ENCODE results near the gene RGMB. TPM values are rescaled to one million over a fixed set of nuclear protein-coding genes. Genes with fewer than 3 reads are reported as not detected.
"Not testable (repeated sequence)": the region's sequence is repeated elsewhere in the genome, so short reads cannot be mapped to it uniquely, and the experiment has no call there.

RGMB gene
- total RNA-seq, result 1 to 10 TPM; 1.4 to 1.7 TPM

- Mint-ChIP-seq H3K27ac (peak within 1 kb of the TSS; percentile 84), H3K36me3 (ENCODE audit: low read depth) (no peaks in the 10 kb centered on the region), H3K4me3 (peak within 1 kb of the TSS; percentile 96), H3K9me3 (no peaks in the 10 kb centered on the region), H3K27me3 (peaks cover 68% of the 10 kb centered on the region), H3K4me1 (peaks cover 50% of the 10 kb centered on the region)
- ChIA-PET CTCF (no interaction called here), POLR2A (no interaction called here)
- peak; percentile 90 for DNase-seq
Measured at GRCh38 chr5:98773464-98774191, at the start of gene RGMB. RGMB (plus strand) TSS chr5:98773663; CDS start chr5:98774071, 408 bp downstream.

DNA sequence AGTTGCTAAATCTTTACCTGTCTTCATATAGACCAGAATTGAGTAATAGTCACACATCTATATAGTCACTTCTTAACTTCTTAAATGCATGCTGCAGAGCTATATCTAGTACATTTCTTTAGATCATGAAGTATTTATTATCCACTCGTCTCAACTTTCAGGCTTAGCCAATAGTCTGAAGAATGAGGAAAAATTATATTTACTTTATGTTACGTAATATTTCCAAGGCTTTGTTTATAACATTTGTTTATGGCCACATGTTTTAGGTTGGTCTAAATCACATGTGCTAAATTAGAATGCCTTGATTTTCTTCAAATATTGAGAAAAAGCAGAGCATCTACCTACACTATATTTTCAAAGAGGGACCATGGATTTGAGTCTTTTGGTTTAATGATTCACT lies 47.2 kb upstream of the RGMB start:
- Mint-ChIP-seq H3K4me1 (no peaks in the 10 kb centered on the region), H3K27me3 (peaks cover 3% of the 10 kb centered on the region), H3K9me3 (no peaks in the 10 kb centered on the region), H3K4me3 (no peak overlapping the region), H3K27ac (no peak overlapping the region), H3K36me3 (ENCODE audit: low read depth) (no peaks in the 10 kb centered on the region)
- POLR2A ChIA-PET, result no interaction called here
- no peak for DNase-seq
- CTCF ChIA-PET, result interaction anchor here (0.6 kb wide), 1 partner anchor 386 kb away, joined by 3 read pairs; no protein-coding TSS in a partner anchor

GRCh38 chr5:98727686-98728085 lies 45.8 kb upstream of the RGMB start:
- H3K4me3 Mint-ChIP-seq, result no peak overlapping the region
- no peaks in the 10 kb centered on the region for H3K4me1 Mint-ChIP-seq
- no peaks in the 10 kb centered on the region for H3K27me3 Mint-ChIP-seq
- no peaks in the 10 kb centered on the region for H3K9me3 Mint-ChIP-seq
- H3K27ac Mint-ChIP-seq, result no peak overlapping the region
- H3K36me3 Mint-ChIP-seq (ENCODE audit: low read depth), result no peaks in the 10 kb centered on the region
- POLR2A ChIA-PET, result no interaction called here
- CTCF ChIA-PET, result no interaction called here
- no peak for DNase-seq

GRCh38 chr5:98734646-98735045 lies 38.8 kb upstream of the RGMB start:
- ChIA-PET POLR2A (no interaction called here), CTCF (interaction anchor here (0.6 to 0.7 kb wide), 2 partner anchors 26 to 642 kb away, joined by 3 to 5 read pairs; no protein-coding TSS in a partner anchor)
- Mint-ChIP-seq H3K36me3 (ENCODE audit: low read depth) (no peaks in the 10 kb centered on the region), H3K4me1 (no peaks in the 10 kb centered on the region), H3K9me3 (no peaks in the 10 kb centered on the region), H3K4me3 (no peak overlapping the region), H3K27me3 (no peaks in the 10 kb centered on the region), H3K27ac (no peak overlapping the region)
- DNase-seq, result no peak

- H3K4me3 Mint-ChIP-seq, result no peak overlapping the region
- no peaks in the 10 kb centered on the region for H3K4me1 Mint-ChIP-seq
- CTCF ChIA-PET, result no interaction called here
- DNase-seq, result no peak
- peaks cover 2% of the 10 kb centered on the region for H3K27me3 Mint-ChIP-seq
- H3K36me3 Mint-ChIP-seq (ENCODE audit: low read depth), result no peaks in the 10 kb centered on the region
- H3K9me3 Mint-ChIP-seq, result no peaks in the 10 kb centered on the region
- POLR2A ChIA-PET, result no interaction called here
- no peak overlapping the region for H3K27ac Mint-ChIP-seq
Measured at GRCh38 chr5:98735806-98736507, 37.5 kb upstream of the RGMB start.

DNA sequence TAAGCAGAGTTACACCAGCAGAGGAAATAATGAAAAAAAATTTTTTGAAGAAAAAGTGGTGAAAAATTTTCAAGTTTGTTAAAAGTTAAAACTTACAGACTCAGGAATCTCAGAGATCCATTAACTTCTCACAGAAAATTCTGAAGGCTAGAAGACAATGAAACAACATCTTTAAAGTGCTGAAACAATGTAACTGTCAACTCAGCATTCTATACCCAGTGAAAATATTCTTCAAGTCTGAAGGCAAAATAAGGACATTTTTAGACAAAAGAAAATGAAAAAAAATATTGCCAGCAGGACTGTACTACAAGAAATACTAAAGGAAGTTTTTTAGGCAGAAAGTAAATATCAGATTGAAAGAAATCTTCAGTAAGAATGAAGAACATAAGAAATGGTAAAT lies 36.7 kb upstream of the RGMB start:
- no peak overlapping the region for H3K27ac Mint-ChIP-seq
- DNase-seq, result no peak
- no peaks in the 10 kb centered on the region for H3K9me3 Mint-ChIP-seq
- CTCF ChIA-PET, result no interaction called here
- H3K27me3 Mint-ChIP-seq, result peaks cover 3% of the 10 kb centered on the region
- H3K4me1 Mint-ChIP-seq, result no peaks in the 10 kb centered on the region
- POLR2A ChIA-PET, result no interaction called here
- no peaks in the 10 kb centered on the region for H3K36me3 Mint-ChIP-seq (ENCODE audit: low read depth)
- no peak overlapping the region for H3K4me3 Mint-ChIP-seq

GRCh38 chr5:98737441-98737840 lies 36.0 kb upstream of the RGMB start:
- H3K36me3 Mint-ChIP-seq (ENCODE audit: low read depth); H3K4me3 Mint-ChIP-seq; H3K27me3 Mint-ChIP-seq; POLR2A ChIA-PET; DNase-seq; H3K27ac Mint-ChIP-seq; CTCF ChIA-PET; H3K9me3 Mint-ChIP-seq; H3K4me1 Mint-ChIP-seq: not testable (repeated sequence)

DNA sequence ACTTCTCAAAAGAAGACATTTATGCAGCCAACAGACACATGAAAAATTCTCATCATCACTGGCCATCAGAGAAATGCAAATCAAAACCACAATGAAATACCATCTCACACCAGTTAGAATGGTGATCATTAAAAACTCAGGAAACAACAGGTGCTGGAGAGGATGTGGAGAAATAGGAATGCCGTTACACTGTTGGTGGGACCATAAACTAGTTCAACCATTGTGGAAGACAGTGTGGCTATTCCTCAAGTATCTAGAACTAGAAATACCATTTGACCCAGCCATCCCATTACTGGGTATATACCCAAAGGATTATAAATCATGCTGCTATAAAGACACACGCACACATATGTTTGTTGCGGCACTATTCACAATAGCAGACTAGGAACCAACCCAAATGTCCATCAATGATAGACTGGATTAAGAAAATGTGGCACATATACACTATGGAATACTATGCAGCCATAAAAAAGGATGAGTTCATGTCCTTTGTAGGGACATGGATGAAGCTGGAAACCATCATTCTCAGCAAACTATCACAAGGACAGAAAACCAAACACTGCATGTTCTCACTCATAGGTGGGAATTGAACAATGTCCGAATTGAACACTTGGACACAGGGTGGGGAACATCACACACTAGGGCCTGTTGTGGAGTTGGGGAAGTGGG lies 34.8 kb upstream of the RGMB start:
- CTCF ChIA-PET; H3K4me3 Mint-ChIP-seq; H3K4me1 Mint-ChIP-seq; H3K9me3 Mint-ChIP-seq; H3K36me3 Mint-ChIP-seq (ENCODE audit: low read depth); H3K27ac Mint-ChIP-seq; DNase-seq; POLR2A ChIA-PET; H3K27me3 Mint-ChIP-seq: not testable (repeated sequence)

DNA sequence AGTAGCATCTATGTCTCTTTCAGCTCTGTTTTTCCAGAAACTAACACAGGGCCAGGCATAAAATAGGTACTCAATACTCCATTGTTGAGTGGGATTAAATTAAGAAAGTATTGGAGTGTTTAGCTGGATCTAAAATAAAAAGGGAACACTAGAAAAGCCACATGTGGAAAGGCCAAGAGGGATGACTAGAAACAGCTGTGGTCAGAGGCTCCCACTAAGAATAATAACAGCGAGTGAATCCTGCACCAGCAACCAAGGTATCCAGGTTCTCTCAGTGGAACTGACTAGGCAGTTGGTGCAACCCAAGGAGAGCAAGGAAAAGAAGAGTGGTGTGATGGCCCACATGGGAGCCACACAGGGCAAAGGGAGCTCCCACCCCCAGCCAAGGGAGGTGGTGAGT lies 31.5 kb upstream of the RGMB start:
- CTCF ChIA-PET, result no interaction called here
- H3K27me3 Mint-ChIP-seq, result peaks cover 26% of the 10 kb centered on the region
- no peaks in the 10 kb centered on the region for H3K9me3 Mint-ChIP-seq
- POLR2A ChIA-PET, result no interaction called here
- H3K4me1 Mint-ChIP-seq, result no peaks in the 10 kb centered on the region
- H3K27ac Mint-ChIP-seq, result no peak overlapping the region
- no peaks in the 10 kb centered on the region for H3K36me3 Mint-ChIP-seq (ENCODE audit: low read depth)
- DNase-seq, result no peak
- H3K4me3 Mint-ChIP-seq, result no peak overlapping the region

DNA sequence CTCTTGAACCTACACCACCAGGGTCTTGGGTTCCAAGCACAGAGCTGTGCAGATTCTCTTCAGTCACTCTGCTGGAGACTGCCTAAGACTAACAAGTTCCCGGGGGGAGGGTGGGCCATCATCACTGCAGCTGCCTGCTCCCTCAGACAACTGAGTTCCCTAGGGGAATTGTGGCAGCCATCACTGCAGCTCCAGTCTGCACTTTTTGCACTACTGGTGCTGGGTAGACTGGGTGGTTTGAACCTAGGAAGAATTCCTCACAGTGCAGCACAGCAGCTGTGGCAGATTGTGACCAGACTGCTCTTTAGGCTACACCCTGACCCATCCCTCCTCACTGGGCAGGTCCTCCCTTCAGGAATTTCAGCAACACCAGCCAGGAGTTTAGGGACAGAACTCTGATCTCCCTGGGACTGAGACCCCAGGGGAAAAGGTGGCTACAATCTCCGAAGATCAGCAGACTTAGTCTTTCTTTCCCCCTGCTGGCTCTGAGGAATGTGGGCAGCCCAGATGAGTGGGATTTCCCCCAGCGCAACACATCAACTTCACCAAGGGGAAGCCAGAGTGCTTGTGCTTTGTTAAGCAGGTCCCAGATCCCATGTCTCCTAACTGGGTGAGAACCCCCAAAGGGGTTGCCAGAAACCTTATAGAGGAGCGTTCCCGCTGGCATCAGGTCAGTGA lies 30.9 kb upstream of the RGMB start:
- no peaks in the 10 kb centered on the region for H3K36me3 Mint-ChIP-seq (ENCODE audit: low read depth)
- DNase-seq, result no peak
- no peaks in the 10 kb centered on the region for H3K4me1 Mint-ChIP-seq
- ChIA-PET POLR2A (no interaction called here), CTCF (no interaction called here)
- H3K27ac Mint-ChIP-seq, result no peak overlapping the region
- peaks cover 26% of the 10 kb centered on the region for H3K27me3 Mint-ChIP-seq
- H3K4me3 Mint-ChIP-seq, result no peak overlapping the region
- no peaks in the 10 kb centered on the region for H3K9me3 Mint-ChIP-seq

DNA sequence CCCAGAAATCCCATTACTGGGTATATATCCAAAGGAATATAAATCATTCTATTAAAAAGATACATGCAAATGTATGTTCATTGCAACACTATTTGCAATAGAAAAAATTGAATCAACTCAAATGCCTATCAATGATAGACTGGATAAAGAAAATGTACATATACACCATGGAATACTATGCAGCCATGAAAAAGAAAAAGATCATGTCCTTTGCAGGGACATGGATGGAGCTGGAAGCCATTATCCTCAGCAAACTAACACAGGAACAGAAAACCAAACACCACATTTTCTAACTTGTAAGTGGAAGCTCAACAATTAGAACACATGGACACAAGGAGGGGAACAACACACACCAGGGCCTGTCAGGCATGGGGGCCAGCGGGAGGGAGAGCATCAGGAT lies 25.2 kb upstream of the RGMB start:
- H3K9me3 Mint-ChIP-seq; H3K4me3 Mint-ChIP-seq; DNase-seq; H3K4me1 Mint-ChIP-seq; POLR2A ChIA-PET; H3K36me3 Mint-ChIP-seq (ENCODE audit: low read depth); H3K27ac Mint-ChIP-seq: not testable (repeated sequence)
- peaks cover 22% of the 10 kb centered on the region for H3K27me3 Mint-ChIP-seq
- CTCF ChIA-PET, result interaction anchor here (0.6 kb wide), 2 partner anchors 48 to 1517 kb away, joined by 4 read pairs; no protein-coding TSS in a partner anchor

DNA sequence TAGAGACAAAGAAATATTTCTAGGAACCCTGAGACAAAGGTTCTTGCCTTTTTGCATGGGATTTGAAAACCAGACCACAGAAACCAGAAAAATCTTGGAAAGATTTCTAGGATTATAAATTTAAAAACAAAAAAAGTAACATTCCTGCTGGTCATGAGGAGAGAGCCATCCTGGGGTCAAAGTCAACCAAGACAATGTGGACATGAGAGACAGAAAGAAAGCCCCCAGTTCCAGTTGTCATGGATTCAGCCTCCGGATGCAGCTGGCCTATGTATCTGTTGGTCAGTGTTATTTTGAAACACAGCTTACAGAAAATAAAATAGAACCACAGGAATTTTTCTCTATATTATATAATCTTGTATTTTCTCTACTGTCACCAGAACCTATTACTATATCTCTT lies 24.4 kb upstream of the RGMB start:
- Mint-ChIP-seq H3K4me3 (no peak overlapping the region), H3K4me1 (no peaks in the 10 kb centered on the region), H3K27ac (no peak overlapping the region), H3K27me3 (peaks cover 18% of the 10 kb centered on the region), H3K36me3 (ENCODE audit: low read depth) (no peaks in the 10 kb centered on the region), H3K9me3 (no peaks in the 10 kb centered on the region)
- ChIA-PET CTCF (no interaction called here), POLR2A (no interaction called here)
- DNase-seq, result no peak

- Mint-ChIP-seq H3K4me1 (no peaks in the 10 kb centered on the region), H3K9me3 (no peaks in the 10 kb centered on the region), H3K27me3 (peaks cover 10% of the 10 kb centered on the region), H3K27ac (no peak overlapping the region), H3K36me3 (ENCODE audit: low read depth) (no peaks in the 10 kb centered on the region), H3K4me3 (no peak overlapping the region)
- DNase-seq, result no peak
- POLR2A ChIA-PET, result no interaction called here
- CTCF ChIA-PET, result no interaction called here
Measured at GRCh38 chr5:98750693-98751092, 22.8 kb upstream of the RGMB start.

All from activated CD4-positive, alpha-beta T cell treated with anti-CD3 and anti-CD28 coated beads, Interleukin-2, amount 10 ng/mL, durations not matched to agents 7 days and 5 days (primary cell).